Measurements from ENCODE around the gene CYP11A1.

The CYP11A1 gene

GRCh38 chr15:74322558-74323180, 44.8 kb downstream of the CYP11A1 start:
- DNase-seq (ENCODE audit: low read depth, low spot score), result no peak

GRCh38 chr15:74320352-74321247, 46.8 kb downstream of the CYP11A1 start:
- DNase-seq (ENCODE audit: low read depth, low spot score), result no peak

GRCh38 chr15:74319596-74320351, 47.7 kb downstream of the CYP11A1 start:
- DNase-seq (ENCODE audit: low read depth, low spot score), result no peak

GRCh38 chr15:74319138-74319460, 48.3 kb downstream of the CYP11A1 start:
- DNase-seq (ENCODE audit: low read depth, low spot score), result no peak

- no peak for DNase-seq (ENCODE audit: low read depth, low spot score)
These were observed 48.9 kb downstream of the CYP11A1 start for GRCh38 chr15:74318376-74319137.

- peak; percentile 61 for DNase-seq (ENCODE audit: low read depth, low spot score)
These were observed 49.5 kb downstream of the CYP11A1 start for GRCh38 chr15:74317820-74318375.

GRCh38 chr15:74316141-74316540, 51.3 kb downstream of the CYP11A1 start:
- no peak for DNase-seq (ENCODE audit: low read depth, low spot score)

GRCh38 chr15:74315626-74316025, 51.8 kb downstream of the CYP11A1 start:
- no peak for DNase-seq (ENCODE audit: low read depth, low spot score)

- no peak for DNase-seq (ENCODE audit: low read depth, low spot score)
These were observed 52.5 kb downstream of the CYP11A1 start for GRCh38 chr15:74314795-74315438.

- no peak for DNase-seq (ENCODE audit: low read depth, low spot score)
These were observed 53.6 kb downstream of the CYP11A1 start for GRCh38 chr15:74313889-74314288.

- DNase-seq (ENCODE audit: low read depth, low spot score), result no peak
These were observed 54.9 kb downstream of the CYP11A1 start for GRCh38 chr15:74312445-74313007.

- DNase-seq (ENCODE audit: low read depth, low spot score), result no peak
These were observed 55.6 kb downstream of the CYP11A1 start for GRCh38 chr15:74311734-74312444.

- DNase-seq (ENCODE audit: low read depth, low spot score), result no peak
These were observed 59.3 kb downstream of the CYP11A1 start for GRCh38 chr15:74307827-74308811.

- DNase-seq (ENCODE audit: low read depth, low spot score), result no peak
These were observed 60.6 kb downstream of the CYP11A1 start for GRCh38 chr15:74306781-74307217.

GRCh38 chr15:74305687-74306086, 61.8 kb downstream of the CYP11A1 start:
- no peak for DNase-seq (ENCODE audit: low read depth, low spot score)

- DNase-seq (ENCODE audit: low read depth, low spot score), result no peak
These were observed 63.0 kb downstream of the CYP11A1 start for GRCh38 chr15:74304431-74304830.

GRCh38 chr15:74303741-74304309, 63.6 kb downstream of the CYP11A1 start:
- DNase-seq (ENCODE audit: low read depth, low spot score), result no peak

GRCh38 chr15:74302821-74303359, 64.6 kb downstream of the CYP11A1 start:
- no peak for DNase-seq (ENCODE audit: low read depth, low spot score)
